HG02610 (cell line): ENCODE measurements around the gene COL23A1.
"Not testable (repeated sequence)": the region's sequence is repeated elsewhere in the genome, so short reads cannot be mapped to it uniquely, and the experiment has no call there.

ENCODE experiments used
- ATAC-seq: cut with Tn5 transposase; IDR thresholded peaks from one replicate; pipeline ENCODE4 v1.9.1; 2021; ENCODE audit warnings: mild to moderate bottlenecking, moderate library complexity; ENCODE audit not compliant: unreplicated experiment

Gene COL23A1

GRCh38 chr5:178511172-178511571 is 79.0 kb downstream of the COL23A1 start:
- ATAC-seq, result no peak

GRCh38 chr5:178509491-178510057 is 80.6 kb downstream of the COL23A1 start:
- no peak for ATAC-seq

GRCh38 chr5:178507151-178507932 is 82.9 kb downstream of the COL23A1 start:
- no peak for ATAC-seq

GRCh38 chr5:178505639-178506407 is 84.4 kb downstream of the COL23A1 start:
- no peak for ATAC-seq

- ATAC-seq, result no peak
Measured at GRCh38 chr5:178504340-178504960, 85.7 kb downstream of the COL23A1 start.

- ATAC-seq, result no peak
Measured at GRCh38 chr5:178502401-178503100, 87.6 kb downstream of the COL23A1 start.

GRCh38 chr5:178499352-178499751 is 90.8 kb downstream of the COL23A1 start:
- no peak for ATAC-seq

- ATAC-seq, result no peak
Measured at GRCh38 chr5:178496642-178497041, 93.6 kb downstream of the COL23A1 start.

- no peak for ATAC-seq
Measured at GRCh38 chr5:178496214-178496613, 94.0 kb downstream of the COL23A1 start.

- ATAC-seq, result no peak
Measured at GRCh38 chr5:178495706-178496105, 94.5 kb downstream of the COL23A1 start.

GRCh38 chr5:178492278-178492677 is 97.9 kb downstream of the COL23A1 start:
- no peak for ATAC-seq

GRCh38 chr5:178490935-178491652 is 99.1 kb downstream of the COL23A1 start:
- no peak for ATAC-seq

- ATAC-seq, result no peak
Measured at GRCh38 chr5:178489271-178489976, 100.8 kb downstream of the COL23A1 start.

GRCh38 chr5:178488696-178489095 is 101.5 kb downstream of the COL23A1 start:
- no peak for ATAC-seq

GRCh38 chr5:178487911-178488600 is 102.1 kb downstream of the COL23A1 start:
- ATAC-seq, result no peak

- not testable (repeated sequence) for ATAC-seq
Measured at GRCh38 chr5:178486878-178487512, 103.2 kb downstream of the COL23A1 start.

- no peak for ATAC-seq
Measured at GRCh38 chr5:178486239-178486641, 104.0 kb downstream of the COL23A1 start.

- no peak for ATAC-seq
Measured at GRCh38 chr5:178483620-178484019, 106.6 kb downstream of the COL23A1 start.
